ENCODE results near the gene OR10H4.

DNA sequence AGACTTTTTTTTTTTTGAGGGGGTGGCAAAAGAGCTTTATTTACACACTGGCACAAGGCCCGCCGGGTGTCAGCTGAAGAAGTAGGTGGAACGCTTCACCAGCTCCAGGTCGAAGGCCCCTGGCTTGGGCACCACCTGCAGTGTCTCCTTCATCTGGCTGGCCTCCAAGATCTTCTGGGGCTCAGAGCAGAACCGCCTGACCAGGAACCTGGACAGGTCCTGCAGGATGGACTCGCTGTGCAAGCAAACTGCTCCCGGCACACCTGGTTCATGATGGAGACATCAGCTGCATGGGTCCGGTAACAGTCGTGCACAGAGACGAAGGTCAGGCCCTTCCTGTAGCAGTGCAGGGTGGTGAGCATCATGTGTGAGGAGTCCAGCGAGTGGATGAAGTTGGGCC is 46.6 kb upstream of the OR10H4 start:
- TF ChIP-seq, protein P1, sequence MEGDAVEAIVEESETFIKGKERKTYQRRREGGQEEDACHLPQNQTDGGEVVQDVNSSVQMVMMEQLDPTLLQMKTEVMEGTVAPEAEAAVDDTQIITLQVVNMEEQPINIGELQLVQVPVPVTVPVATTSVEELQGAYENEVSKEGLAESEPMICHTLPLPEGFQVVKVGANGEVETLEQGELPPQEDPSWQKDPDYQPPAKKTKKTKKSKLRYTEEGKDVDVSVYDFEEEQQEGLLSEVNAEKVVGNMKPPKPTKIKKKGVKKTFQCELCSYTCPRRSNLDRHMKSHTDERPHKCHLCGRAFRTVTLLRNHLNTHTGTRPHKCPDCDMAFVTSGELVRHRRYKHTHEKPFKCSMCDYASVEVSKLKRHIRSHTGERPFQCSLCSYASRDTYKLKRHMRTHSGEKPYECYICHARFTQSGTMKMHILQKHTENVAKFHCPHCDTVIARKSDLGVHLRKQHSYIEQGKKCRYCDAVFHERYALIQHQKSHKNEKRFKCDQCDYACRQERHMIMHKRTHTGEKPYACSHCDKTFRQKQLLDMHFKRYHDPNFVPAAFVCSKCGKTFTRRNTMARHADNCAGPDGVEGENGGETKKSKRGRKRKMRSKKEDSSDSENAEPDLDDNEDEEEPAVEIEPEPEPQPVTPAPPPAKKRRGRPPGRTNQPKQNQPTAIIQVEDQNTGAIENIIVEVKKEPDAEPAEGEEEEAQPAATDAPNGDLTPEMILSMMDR (conservative IDR thresholded peaks at IDR 0.05 in 1 of 2, IDR thresholded peaks at IDR 0.05 in 1 of 2; ENCODE audit: extremely low read depth in 1 of 2, insufficient read depth in 1 of 2, low read depth in 1 of 2, low read length in 2 of 2) = no peak
- TF ChIP-seq EZH2 (IDR thresholded peaks at IDR 0.05; ENCODE audit: borderline replicate concordance, low read length) = no peak

Measured in mammary epithelial cell (primary cell).